ENCODE measurements around the gene HK1. TPM values are rescaled to one million over a fixed set of nuclear protein-coding genes. Genes with fewer than 3 reads are reported as not detected.

Gene HK1
- total RNA-seq, 1 donor from 2014 or later, result 61.3 TPM

- H3K36me3 Mint-ChIP-seq (ENCODE audit: unreplicated experiment), result peaks cover 18% of the 10 kb centered on the region
- H3K27me3 Mint-ChIP-seq (ENCODE audit: unreplicated experiment), result no peaks in the 10 kb centered on the region
- no peaks in the 10 kb centered on the region for H3K9me3 Mint-ChIP-seq (ENCODE audit: unreplicated experiment)
- H3K27ac Mint-ChIP-seq (ENCODE audit: unreplicated experiment), result peak overlapping the region; percentile 72
- DNase-seq (ENCODE audit: extremely low spot score, unreplicated experiment), result no peak
- TF ChIP-seq, protein P1, sequence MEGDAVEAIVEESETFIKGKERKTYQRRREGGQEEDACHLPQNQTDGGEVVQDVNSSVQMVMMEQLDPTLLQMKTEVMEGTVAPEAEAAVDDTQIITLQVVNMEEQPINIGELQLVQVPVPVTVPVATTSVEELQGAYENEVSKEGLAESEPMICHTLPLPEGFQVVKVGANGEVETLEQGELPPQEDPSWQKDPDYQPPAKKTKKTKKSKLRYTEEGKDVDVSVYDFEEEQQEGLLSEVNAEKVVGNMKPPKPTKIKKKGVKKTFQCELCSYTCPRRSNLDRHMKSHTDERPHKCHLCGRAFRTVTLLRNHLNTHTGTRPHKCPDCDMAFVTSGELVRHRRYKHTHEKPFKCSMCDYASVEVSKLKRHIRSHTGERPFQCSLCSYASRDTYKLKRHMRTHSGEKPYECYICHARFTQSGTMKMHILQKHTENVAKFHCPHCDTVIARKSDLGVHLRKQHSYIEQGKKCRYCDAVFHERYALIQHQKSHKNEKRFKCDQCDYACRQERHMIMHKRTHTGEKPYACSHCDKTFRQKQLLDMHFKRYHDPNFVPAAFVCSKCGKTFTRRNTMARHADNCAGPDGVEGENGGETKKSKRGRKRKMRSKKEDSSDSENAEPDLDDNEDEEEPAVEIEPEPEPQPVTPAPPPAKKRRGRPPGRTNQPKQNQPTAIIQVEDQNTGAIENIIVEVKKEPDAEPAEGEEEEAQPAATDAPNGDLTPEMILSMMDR (IDR thresholded peaks at IDR 0.05), result no peak
- no peak overlapping the region for H3K4me3 Mint-ChIP-seq (ENCODE audit: unreplicated experiment)
- H3K4me1 Mint-ChIP-seq (ENCODE audit: unreplicated experiment), result peaks cover 24% of the 10 kb centered on the region
Measured at GRCh38 chr10:69406302-69406811, 128.1 kb downstream of the HK1 start.

DNA sequence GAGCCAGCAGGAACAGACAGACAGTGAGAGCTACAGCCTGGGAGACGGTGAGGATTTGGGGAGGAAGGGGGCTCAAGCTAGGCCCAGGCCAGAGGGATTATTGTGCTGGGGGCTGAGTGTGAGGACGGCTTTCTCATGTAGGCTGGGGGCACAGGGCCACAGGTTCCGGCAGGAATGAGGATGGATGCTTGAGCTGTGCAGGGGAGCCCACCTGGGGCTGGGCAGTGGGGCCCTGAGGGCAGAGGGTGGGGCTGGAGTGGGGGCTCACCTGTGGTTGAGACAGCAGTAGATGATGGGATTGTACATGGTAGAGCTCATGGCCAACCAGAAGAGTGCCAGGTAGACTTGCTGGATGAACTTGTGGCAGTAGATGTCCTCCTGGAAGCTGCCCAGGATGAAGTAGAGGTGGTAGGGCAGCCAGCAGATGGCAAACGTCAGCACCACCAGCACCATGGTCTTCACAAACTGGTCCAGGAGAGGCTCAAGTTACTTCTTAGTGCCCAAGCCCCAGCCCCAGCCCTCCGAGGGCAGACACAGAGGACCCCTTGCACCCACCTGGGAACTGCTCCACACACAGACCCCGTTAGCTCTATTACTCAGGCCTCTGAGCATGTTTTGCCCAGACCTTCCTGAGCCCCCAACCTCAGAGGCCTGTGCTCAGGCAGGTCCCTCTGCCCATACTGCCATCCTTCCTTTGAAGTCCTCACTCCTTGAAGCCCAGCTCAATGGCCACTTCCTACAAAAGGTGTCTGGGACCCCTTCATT is 128.7 kb downstream of the HK1 start:
- Mint-ChIP-seq H3K4me3 (ENCODE audit: unreplicated experiment) (no peak overlapping the region), H3K27me3 (ENCODE audit: unreplicated experiment) (no peaks in the 10 kb centered on the region)

GRCh38 chr10:69407621-69408301 is 129.5 kb downstream of the HK1 start:
- no peak for DNase-seq (ENCODE audit: extremely low spot score, unreplicated experiment)
- H3K27me3 Mint-ChIP-seq (ENCODE audit: unreplicated experiment), result no peaks in the 10 kb centered on the region
- H3K27ac Mint-ChIP-seq (ENCODE audit: unreplicated experiment), result no peak overlapping the region
- H3K4me3 Mint-ChIP-seq (ENCODE audit: unreplicated experiment), result no peak overlapping the region
- TF ChIP-seq, protein P1 (IDR thresholded peaks at IDR 0.05), result peak; percentile 45
- peaks cover 24% of the 10 kb centered on the region for H3K4me1 Mint-ChIP-seq (ENCODE audit: unreplicated experiment)
- H3K9me3 Mint-ChIP-seq (ENCODE audit: unreplicated experiment), result no peaks in the 10 kb centered on the region
- H3K36me3 Mint-ChIP-seq (ENCODE audit: unreplicated experiment), result peaks cover 6% of the 10 kb centered on the region

More for the DNA sequence above, 128.7 kb downstream of the HK1 start:
- DNase-seq (ENCODE audit: extremely low spot score, unreplicated experiment), result no peak
- peak overlapping the region; percentile 72 for H3K27ac Mint-ChIP-seq (ENCODE audit: unreplicated experiment)
- no peaks in the 10 kb centered on the region for H3K9me3 Mint-ChIP-seq (ENCODE audit: unreplicated experiment)
- peaks cover 24% of the 10 kb centered on the region for H3K4me1 Mint-ChIP-seq (ENCODE audit: unreplicated experiment)
- TF ChIP-seq, protein P1 (IDR thresholded peaks at IDR 0.05), result no peak
- H3K36me3 Mint-ChIP-seq (ENCODE audit: unreplicated experiment), result peaks cover 13% of the 10 kb centered on the region

GRCh38 chr10:69408318-69409175 is 130.3 kb downstream of the HK1 start:
- Mint-ChIP-seq H3K27ac (ENCODE audit: unreplicated experiment) (peak overlapping the region; percentile 78), H3K4me1 (ENCODE audit: unreplicated experiment) (peaks cover 26% of the 10 kb centered on the region)
- TF ChIP-seq, protein P1 (IDR thresholded peaks at IDR 0.05), result peak; percentile 91

More at GRCh38 chr10:69408318-69409175, 130.3 kb downstream of the HK1 start:
- DNase-seq (ENCODE audit: extremely low spot score, unreplicated experiment), result peak; percentile 98
- H3K36me3 Mint-ChIP-seq (ENCODE audit: unreplicated experiment), result peaks cover 3% of the 10 kb centered on the region
- peak overlapping the region; percentile 68 for H3K4me3 Mint-ChIP-seq (ENCODE audit: unreplicated experiment)
- no peaks in the 10 kb centered on the region for H3K9me3 Mint-ChIP-seq (ENCODE audit: unreplicated experiment)
- H3K27me3 Mint-ChIP-seq (ENCODE audit: unreplicated experiment), result no peaks in the 10 kb centered on the region
